K562 (cell line): ENCODE results near the gene SHF. TPM values are rescaled to one million over a fixed set of nuclear protein-coding genes. Genes with fewer than 3 reads are reported as not detected.

ENCODE experiments used
- ATAC-seq: fragments of 200-7000 bp; cut with Tn5 transposase; 3 replicates; pipeline ENCODE4 v1.9.1; 2020; ENCODE audit warnings: moderate library complexity
- BruUV-seq: library from RNA; stranded (reverse); fragments of 400-500 nt; replicated peaks from 2 replicates; lab custom pipeline; 2021; lab: Mats Ljungman, UMichigan
- CTCF ChIA-PET: fragments of 300-600 bp; formaldehyde crosslinking; extraction: SDS; loops from one replicate; lab custom pipeline; 2021; ENCODE audit warnings: low intra/inter-chr PET ratio; lab: Yijun Ruan, JAX
- POLR2A ChIA-PET: fragments of 300-600, 350-650 bp; sonication (Branson Sonifier 250); formaldehyde crosslinking; extraction: SDS; loops from one replicate; lab custom pipeline; 2021; ENCODE audit warnings: antibody characterized with exemption, inconsistent platforms; lab: Yijun Ruan, JAX
- DNase-seq, 4 experiments: peaks; one replicate each; pipeline versions ENCODE4 v3.0.0 to v3.0.0-alpha.2; 2011 to 2018; ENCODE audit warnings: low spot score in 3 of 4, mixed read lengths in 3 of 4; ENCODE audit errors: extremely low read depth in 1 of 4
- FAIRE-seq: peaks from 2 replicates; lab custom pipeline; 2011; peaks lifted over from hg19 to GRCh38; lab: Jason Lieb, UNC
- H2AFZ ChIP-seq: 2 replicates; pipeline ENCODE4 v1.6.0; 2011; ENCODE audit warnings: low read depth, low read length, control low read depth, inconsistent platforms
- H3K27ac ChIP-seq: fragments of 200-600 bp; 3 replicates; pipeline ENCODE4 v1.8.0; 2011; ENCODE audit warnings: low read depth, mild to moderate bottlenecking, control low read depth, inconsistent platforms, low read length, moderate library complexity, mixed read lengths; ENCODE audit errors: extremely low read depth
- H3K27me3 ChIP-seq, 2 experiments: fragments of 300-600 bp in 1 of 2; 2 replicates in 1 of 2; 3 replicates in 1 of 2; pipeline versions ENCODE4 v1.6.0 to v1.8.0; 2011; ENCODE audit warnings: inconsistent platforms in 2 of 2, low read length in 2 of 2, mild to moderate bottlenecking in 1 of 2, mixed read lengths in 1 of 2, moderate library complexity in 1 of 2; ENCODE audit not compliant: control insufficient read depth in 2 of 2, insufficient read depth in 2 of 2
- H3K36me3 ChIP-seq: fragments of 300-600 bp; 3 replicates; pipeline ENCODE4 v1.8.0; 2011; ENCODE audit warnings: mild to moderate bottlenecking, low read length, inconsistent platforms; ENCODE audit not compliant: control insufficient read depth, insufficient read depth
- H3K4me1 ChIP-seq, 2 experiments: fragments of 200-600 bp in 1 of 2; replicated peaks in 1 of 2; 2 replicates in 1 of 2; 3 replicates in 1 of 2; pipeline versions ENCODE4 v1.5.1 to v1.8.0; 2011; ENCODE audit warnings: inconsistent platforms in 2 of 2, low read length in 2 of 2, mild to moderate bottlenecking in 1 of 2, mixed read lengths in 1 of 2, moderate library complexity in 1 of 2; ENCODE audit not compliant: control insufficient read depth in 2 of 2, insufficient read depth in 2 of 2
- H3K4me2 ChIP-seq: 2 replicates; pipeline ENCODE4 v1.6.1; 2011; ENCODE audit warnings: low read length, control low read depth, inconsistent platforms, mixed read lengths; ENCODE audit not compliant: insufficient read depth
- H3K4me3 ChIP-seq: fragments of 200-600 bp; sonication (generic), shearing (Covaris generic); 2 replicates; pipeline ENCODE4 v1.5.1; 2016; ENCODE audit warnings: control low read depth, inconsistent platforms
- H3K79me2 ChIP-seq: fragments of 200-600 bp; 3 replicates; pipeline ENCODE4 v1.8.0; 2011; ENCODE audit warnings: low read length, inconsistent platforms; ENCODE audit not compliant: control insufficient read depth, insufficient read depth
- H3K9ac ChIP-seq, 2 experiments: 2 replicates each; pipeline versions ENCODE4 v1.6.0 to v1.6.1; 2011; ENCODE audit warnings: low read depth in 2 of 2, low read length in 2 of 2, control low read depth in 1 of 2, inconsistent platforms in 1 of 2, mild to moderate bottlenecking in 1 of 2, mixed read lengths in 1 of 2; ENCODE audit not compliant: insufficient read depth in 1 of 2
- H3K9me1 ChIP-seq: one replicate; pipeline ENCODE4 v1.6.0; 2011; ENCODE audit warnings: inconsistent platforms, mild to moderate bottlenecking, low read length, moderate library complexity; ENCODE audit not compliant: control insufficient read depth, insufficient read depth
- H3K9me3 ChIP-seq: replicated peaks from 2 replicates; pipeline ENCODE4 v1.5.1; 2011; ENCODE audit warnings: low read depth, low read length, inconsistent platforms; ENCODE audit not compliant: control insufficient read depth, insufficient read depth
- H4K20me1 ChIP-seq: replicated peaks from 2 replicates; pipeline ENCODE4 v1.6.1; 2011; ENCODE audit warnings: low read length, inconsistent platforms, mixed read lengths; ENCODE audit not compliant: control insufficient read depth, insufficient read depth
- ZNF197 ChIP-seq: fragments of 200-800 bp; sonication (Bioruptor generic); IDR thresholded peaks from 2 replicates; pipeline ENCODE4 v1.6.1; 2016; ENCODE audit warnings: low read depth, missing genetic modification characterization, missing compliant biosample characterization
- WGBS: fragments of 100-300 bp; shearing (Covaris generic); methylation state at CpG from one replicate; pipeline ENCODE4 v1.1.6; 2016; ENCODE audit warnings: low coverage, mixed read lengths; ENCODE audit not compliant: insufficient coverage; ENCODE audit errors: missing lambda C conversion rate; 5-methylcytosine and 5-hydroxymethylcytosine counted together
- in situ Hi-C: fragments of 300-500 bp; cut with MboI; formaldehyde crosslinking; loops from 4 replicates; pipeline ENCODE4 v1.15.0; 2018; ENCODE audit warnings: inconsistent platforms, mixed read lengths
- intact Hi-C: fragments of 100-400 bp; cut with micrococcal nuclease; formaldehyde crosslinking; loops from 2 replicates; pipeline ENCODE4 v1.14.2; 2022
- polyA plus RNA-seq, 8 experiments: library from polyadenylated mRNA; depleted of rRNA in 4 of 8; stranded (reverse) in 5 of 8; unstranded in 3 of 8; fragments of >200 nt; fragmentation: Nextera tagmentation in 2 of 8; fragmentation: Illumina TruSeq in 1 of 8; extraction: Ambion mirVana in 2 of 8; extraction: Trizol in 1 of 8; gene quantifications; 2 replicates each; pipeline versions ENCODE4 v1.2.1 to v1.2.3, GENCODE V29; 2011 to 2014; ENCODE audit warnings: inconsistent platforms in 1 of 8, missing spikeins in 1 of 8
- total RNA-seq, 7 experiments: library from RNA; depleted of rRNA in 6 of 7; stranded (reverse); fragments of >200 nt in 6 of 7; fragmentation: Illumina TruSeq in 2 of 7; extraction: Trizol in 2 of 7; gene quantifications; 2 replicates each; pipeline versions ENCODE4 v1.2.1 to v1.2.3, GENCODE V29; 2011 to 2021; ENCODE audit warnings: low replicate concordance in 1 of 7
- TF ChIP-seq, protein P1 (sequence below): fragments of 250-450 bp; sonication (Bioruptor Pico); IDR thresholded peaks from 2 replicates; pipeline ENCODE4 v1.5.0; 2020; ENCODE audit warnings: mild to moderate bottlenecking, borderline replicate concordance

SHF gene
- total and polyA plus RNA-seq, 9 of the 15 experiments (the other 6 are each of a cell fraction or from before 2014, with no cell fraction given): 0.51 to 2.2 (median 0.85) TPM; not detected in 2

DNA sequence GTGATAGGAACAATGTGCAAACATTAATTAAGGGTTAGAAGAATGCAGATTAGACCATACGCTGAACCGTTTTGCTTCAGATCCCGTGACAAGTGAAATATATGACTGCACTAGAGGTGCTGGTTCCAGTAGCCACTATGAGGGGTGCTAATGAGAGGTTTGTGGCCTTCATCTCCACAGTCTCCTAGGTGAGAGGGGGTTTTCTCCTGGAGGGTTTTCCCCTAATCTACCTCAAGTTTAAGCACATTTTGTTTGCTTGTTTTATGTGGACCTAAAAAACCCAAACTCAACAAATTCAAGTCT lies 13.7 kb upstream of the SHF start:
- Histone ChIP-seq H3K36me3 (no peaks in the 10 kb centered on the region), H2AFZ (peak overlapping the region; percentile 37; the same call in 1 of the 2 replicates), H3K27ac (no peak overlapping the region), H4K20me1 (no peaks in the 10 kb centered on the region), H3K9ac (peak overlapping the region; percentile 6 to 14; a peak in 2 of 4 replicates), H3K79me2 (no peaks in the 10 kb centered on the region), H3K27me3 (no peaks in the 10 kb centered on the region), H3K4me1 (peaks cover 0 to 2% of the 10 kb centered on the region in 2 experiments; a peak in 2 of 5 replicates), H3K9me1 (no peaks in the 10 kb centered on the region), H3K4me3 (no peak overlapping the region), H3K4me2 (peak overlapping the region; percentile 32), H3K9me3 (no peaks in the 10 kb centered on the region)
- intact Hi-C loops: loop anchor here (2.0 to 5.0 kb wide), 2 partner anchors 67 to 411 kb away; no protein-coding TSS in a partner anchor
- ATAC-seq (no peak), DNase-seq (peak in 1 of 4 experiments; percentile 16), FAIRE-seq (no peak)
- WGBS: 7% methylated on average over 3 of the region's 3 CpGs
- ChIA-PET CTCF (interaction anchor here (2.2 kb wide), 1 partner anchor 256 kb away, joined by 8 read pairs; no protein-coding TSS in a partner anchor), POLR2A (interaction anchor here (0.5 to 1.2 kb wide), 6 partner anchors 12 to 489 kb away, joined by 3 to 6 read pairs (median 3); no protein-coding TSS in a partner anchor)
- no TSS peak for BruUV-seq
- in situ Hi-C loops: no loop called here
- TF ChIP-seq, protein P1, sequence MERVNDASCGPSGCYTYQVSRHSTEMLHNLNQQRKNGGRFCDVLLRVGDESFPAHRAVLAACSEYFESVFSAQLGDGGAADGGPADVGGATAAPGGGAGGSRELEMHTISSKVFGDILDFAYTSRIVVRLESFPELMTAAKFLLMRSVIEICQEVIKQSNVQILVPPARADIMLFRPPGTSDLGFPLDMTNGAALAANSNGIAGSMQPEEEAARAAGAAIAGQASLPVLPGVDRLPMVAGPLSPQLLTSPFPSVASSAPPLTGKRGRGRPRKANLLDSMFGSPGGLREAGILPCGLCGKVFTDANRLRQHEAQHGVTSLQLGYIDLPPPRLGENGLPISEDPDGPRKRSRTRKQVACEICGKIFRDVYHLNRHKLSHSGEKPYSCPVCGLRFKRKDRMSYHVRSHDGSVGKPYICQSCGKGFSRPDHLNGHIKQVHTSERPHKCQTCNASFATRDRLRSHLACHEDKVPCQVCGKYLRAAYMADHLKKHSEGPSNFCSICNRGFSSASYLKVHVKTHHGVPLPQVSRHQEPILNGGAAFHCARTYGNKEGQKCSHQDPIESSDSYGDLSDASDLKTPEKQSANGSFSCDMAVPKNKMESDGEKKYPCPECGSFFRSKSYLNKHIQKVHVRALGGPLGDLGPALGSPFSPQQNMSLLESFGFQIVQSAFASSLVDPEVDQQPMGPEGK (CRISPR knock-in tag): 0 out of 2 replicates have a peak, but pooled peaks have one; percentile 29
- no peak for TF ChIP-seq ZNF197
